ENCODE measurements around the gene SLC66A3.
"Not testable (repeated sequence)": the region's sequence is repeated elsewhere in the genome, so short reads cannot be mapped to it uniquely, and the experiment has no call there.

Gene SLC66A3

GRCh38 chr2:11165046-11165445, 9.8 kb downstream of the SLC66A3 start:
- DNase-seq, result not testable (repeated sequence)

- no peak for DNase-seq
These were observed 11.2 kb downstream of the SLC66A3 start for GRCh38 chr2:11166476-11166875.

- no peak for DNase-seq
These were observed 13.2 kb downstream of the SLC66A3 start for GRCh38 chr2:11168488-11168887.

- no peak for DNase-seq
These were observed 14.1 kb downstream of the SLC66A3 start for GRCh38 chr2:11169333-11169732.

- no peak for DNase-seq
These were observed 19.0 kb downstream of the SLC66A3 start for GRCh38 chr2:11174222-11174621.

- no peak for DNase-seq
These were observed 20.1 kb downstream of the SLC66A3 start for GRCh38 chr2:11175293-11175795.

GRCh38 chr2:11177871-11178690, 22.8 kb downstream of the SLC66A3 start:
- peak; percentile 9 for DNase-seq

GRCh38 chr2:11179196-11179595, 23.9 kb downstream of the SLC66A3 start:
- no peak for DNase-seq

GRCh38 chr2:11179899-11180298, 24.6 kb downstream of the SLC66A3 start:
- no peak for DNase-seq

- DNase-seq, result no peak
These were observed 25.4 kb downstream of the SLC66A3 start for GRCh38 chr2:11180653-11181052.

GRCh38 chr2:11182951-11183350, 27.7 kb downstream of the SLC66A3 start:
- no peak for DNase-seq

- no peak for DNase-seq
These were observed 30.9 kb downstream of the SLC66A3 start for GRCh38 chr2:11186145-11186544.

GRCh38 chr2:11187083-11187619, 31.9 kb downstream of the SLC66A3 start:
- DNase-seq, result no peak

- DNase-seq, result no peak
These were observed 32.5 kb downstream of the SLC66A3 start for GRCh38 chr2:11187731-11188130.

- DNase-seq, result no peak
These were observed 41.0 kb downstream of the SLC66A3 start for GRCh38 chr2:11196246-11196645.

GRCh38 chr2:11200651-11201050, 45.4 kb downstream of the SLC66A3 start:
- DNase-seq, result no peak

GRCh38 chr2:11201969-11202368, 46.7 kb downstream of the SLC66A3 start:
- DNase-seq, result no peak

- DNase-seq, result no peak
These were observed 48.2 kb downstream of the SLC66A3 start for GRCh38 chr2:11203480-11203879.

- no peak for DNase-seq
These were observed 52.8 kb downstream of the SLC66A3 start for GRCh38 chr2:11208083-11208482.

GRCh38 chr2:11212645-11213044, 57.4 kb downstream of the SLC66A3 start:
- DNase-seq, result no peak

GRCh38 chr2:11213090-11213638, 57.9 kb downstream of the SLC66A3 start:
- no peak for DNase-seq

- DNase-seq, result no peak
These were observed 58.7 kb downstream of the SLC66A3 start for GRCh38 chr2:11213975-11214374.

GRCh38 chr2:11214770-11215169, 59.5 kb downstream of the SLC66A3 start:
- DNase-seq, result no peak

- no peak for DNase-seq
These were observed 60.1 kb downstream of the SLC66A3 start for GRCh38 chr2:11215407-11215806.

Measured in NCI-H1105 (cell line).